ENCODE data around the gene BHLHE40. TPM values are rescaled to one million over a fixed set of nuclear protein-coding genes. Genes with fewer than 3 reads are reported as not detected.

The BHLHE40 gene
- total and polyA plus RNA-seq, 3 experiments from 2014 or later: 24.8 to 180 (median 174) TPM

DNA sequence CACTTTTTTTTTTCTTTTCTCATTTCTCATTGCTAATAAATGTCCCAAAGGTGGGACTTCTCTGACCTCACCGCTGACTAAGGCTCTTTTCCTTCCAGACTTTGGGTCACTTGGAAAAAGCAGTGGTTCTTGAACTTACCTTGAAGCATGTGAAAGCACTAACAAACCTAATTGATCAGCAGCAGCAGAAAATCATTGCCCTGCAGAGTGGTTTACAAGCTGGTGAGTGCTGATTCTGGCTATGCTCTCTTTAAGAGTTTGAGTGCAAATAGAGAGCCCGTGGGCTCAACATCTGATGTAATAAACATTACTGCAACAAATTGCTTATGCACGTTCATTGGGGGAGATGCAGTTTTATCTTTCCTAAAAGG is 2.0 kb downstream of the BHLHE40 start:
- peak overlapping the region; percentile 50 for H3K4me3 ChIP-seq (ENCODE audit: low read length)
- H3K27me3 ChIP-seq (ENCODE audit: insufficient read depth, low read length, poor library complexity, severe bottlenecking): no peaks in the 10 kb centered on the region
- H3K9me3 ChIP-seq (ENCODE audit: low read length): no peaks in the 10 kb centered on the region
- peak overlapping the region; percentile 81 for H3K27ac ChIP-seq (ENCODE audit: low read depth, low read length)
- peak overlapping the region; percentile 41 to 99 (median 92) for H3K27ac Mint-ChIP-seq
- peaks cover 67 to 80% (median 79%) of the 10 kb centered on the region in 3 donors for H3K4me1 Mint-ChIP-seq
- peak overlapping the region; percentile 91 to 100 (median 99) for H3K4me3 Mint-ChIP-seq
- H3K27me3 Mint-ChIP-seq: peaks cover 0 to 2% of the 10 kb centered on the region in 2 donors
- CTCF ChIA-PET: interaction anchor here (1.2 to 4.0 kb wide), 18 partner anchors 13 to 273 kb away, joined by 3 to 37 read pairs (median 4); no protein-coding TSS in a partner anchor
- POLR2A ChIA-PET: interaction anchor here (1.0 kb wide), 1 partner anchor 40 kb away, joined by 4 read pairs; no protein-coding TSS in a partner anchor
- peaks cover 12 to 50% (median 19%) of the 10 kb centered on the region in 3 donors for H3K36me3 Mint-ChIP-seq
- H3K4me1 ChIP-seq (ENCODE audit: insufficient read depth, low read length): peaks cover 62% of the 10 kb centered on the region
- peaks cover 11% of the 10 kb centered on the region for H3K36me3 ChIP-seq (ENCODE audit: insufficient read depth, low read length)
- no peaks in the 10 kb centered on the region for H3K9me3 Mint-ChIP-seq
- DNase-seq: no peak

DNA sequence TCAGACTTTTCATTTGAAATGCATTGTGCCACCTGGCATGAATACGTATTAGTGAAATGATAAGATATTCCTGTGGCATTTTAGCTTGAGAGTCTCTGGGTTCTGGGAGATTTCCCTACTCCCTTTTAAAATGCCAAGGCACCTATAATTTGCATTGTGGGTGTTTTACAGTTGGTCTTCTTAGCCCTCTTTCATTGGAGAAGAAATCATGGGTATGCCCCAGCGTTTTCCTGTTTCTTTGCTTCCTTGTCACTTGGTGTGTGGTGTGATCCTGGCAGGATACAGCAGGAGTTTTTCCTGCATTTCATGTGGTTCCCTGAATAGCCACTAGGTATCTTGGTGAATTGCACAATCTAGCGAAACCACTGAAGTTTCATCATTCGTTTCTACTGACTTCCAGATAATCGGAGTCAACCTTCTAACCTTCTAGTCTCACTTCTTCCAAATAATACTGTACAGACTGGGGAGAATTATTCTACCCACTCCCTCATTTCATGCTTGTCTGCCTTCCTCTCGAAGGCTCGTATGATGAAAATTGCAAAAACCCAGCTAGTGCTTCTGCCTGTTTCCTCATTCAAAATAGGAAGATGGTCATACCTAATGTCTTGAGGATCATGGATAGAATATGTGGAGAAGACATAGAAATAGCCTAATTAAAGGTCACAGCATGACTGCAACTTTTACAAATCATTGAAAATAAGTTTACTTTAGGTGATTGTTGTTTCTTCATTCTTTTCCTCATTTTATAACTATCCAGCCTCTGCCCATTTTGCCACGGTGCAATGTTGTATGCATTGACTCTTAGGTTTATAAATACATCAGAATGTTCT is 2.6 kb downstream of the BHLHE40 start:
- H3K36me3 ChIP-seq (ENCODE audit: insufficient read depth, low read length): peaks cover 11% of the 10 kb centered on the region
- DNase-seq: no peak
- Mint-ChIP-seq H3K27ac (peak overlapping the region; percentile 41 to 100 (median 92)), H3K27me3 (peaks cover 0 to 2% of the 10 kb centered on the region in 2 donors), H3K4me1 (peaks cover 67 to 80% (median 79%) of the 10 kb centered on the region in 3 donors), H3K9me3 (no peaks in the 10 kb centered on the region), H3K4me3 (peak overlapping the region; percentile 91 to 100 (median 99)), H3K36me3 (peaks cover 12 to 50% (median 19%) of the 10 kb centered on the region in 3 donors)
- H3K4me1 ChIP-seq (ENCODE audit: insufficient read depth, low read length): peaks cover 60% of the 10 kb centered on the region
- H3K4me3 ChIP-seq (ENCODE audit: low read length): peak overlapping the region; percentile 50
- peak overlapping the region; percentile 81 for H3K27ac ChIP-seq (ENCODE audit: low read depth, low read length)
- ChIA-PET CTCF (interaction anchor here (1.1 to 2.6 kb wide), 6 partner anchors 11 to 270 kb away, joined by 3 to 25 read pairs (median 4); no protein-coding TSS in a partner anchor), POLR2A (interaction anchor here (1.0 kb wide), 1 partner anchor 39 kb away, joined by 4 read pairs; no protein-coding TSS in a partner anchor)
- no peaks in the 10 kb centered on the region for H3K9me3 ChIP-seq (ENCODE audit: low read length)
- H3K27me3 ChIP-seq (ENCODE audit: insufficient read depth, low read length, poor library complexity, severe bottlenecking): no peaks in the 10 kb centered on the region

DNA sequence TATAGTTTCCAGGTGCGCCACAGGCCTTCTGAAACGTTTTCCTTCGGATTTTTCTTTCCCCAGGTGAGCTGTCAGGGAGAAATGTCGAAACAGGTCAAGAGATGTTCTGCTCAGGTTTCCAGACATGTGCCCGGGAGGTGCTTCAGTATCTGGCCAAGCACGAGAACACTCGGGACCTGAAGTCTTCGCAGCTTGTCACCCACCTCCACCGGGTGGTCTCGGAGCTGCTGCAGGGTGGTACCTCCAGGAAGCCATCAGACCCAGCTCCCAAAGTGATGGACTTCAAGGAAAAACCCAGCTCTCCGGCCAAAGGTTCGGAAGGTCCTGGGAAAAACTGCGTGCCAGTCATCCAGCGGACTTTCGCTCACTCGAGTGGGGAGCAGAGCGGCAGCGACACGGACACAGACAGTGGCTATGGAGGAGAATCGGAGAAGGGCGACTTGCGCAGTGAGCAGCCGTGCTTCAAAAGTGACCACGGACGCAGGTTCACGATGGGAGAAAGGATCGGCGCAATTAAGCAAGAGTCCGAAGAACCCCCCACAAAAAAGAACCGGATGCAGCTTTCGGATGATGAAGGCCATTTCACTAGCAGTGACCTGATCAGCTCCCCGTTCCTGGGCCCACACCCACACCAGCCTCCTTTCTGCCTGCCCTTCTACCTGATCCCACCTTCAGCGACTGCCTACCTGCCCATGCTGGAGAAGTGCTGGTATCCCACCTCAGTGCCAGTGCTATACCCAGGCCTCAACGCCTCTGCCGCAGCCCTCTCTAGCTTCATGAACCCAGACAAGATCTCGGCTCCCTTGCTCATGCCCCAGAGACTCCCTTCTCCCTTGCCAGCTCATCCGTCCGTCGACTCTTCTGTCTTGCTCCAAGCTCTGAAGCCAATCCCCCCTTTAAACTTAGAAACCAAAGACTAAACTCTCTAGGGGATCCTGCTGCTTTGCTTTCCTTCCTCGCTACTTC is 3.8 kb downstream of the BHLHE40 start:
- peaks cover 12 to 42% (median 19%) of the 10 kb centered on the region in 3 donors for H3K36me3 Mint-ChIP-seq
- Histone ChIP-seq H3K36me3 (ENCODE audit: insufficient read depth, low read length) (peaks cover 11% of the 10 kb centered on the region), H3K4me1 (ENCODE audit: insufficient read depth, low read length) (peaks cover 60% of the 10 kb centered on the region), H3K27me3 (ENCODE audit: insufficient read depth, low read length, poor library complexity, severe bottlenecking) (no peaks in the 10 kb centered on the region), H3K27ac (ENCODE audit: low read depth, low read length) (peak overlapping the region; percentile 81), H3K9me3 (ENCODE audit: low read length) (no peaks in the 10 kb centered on the region), H3K4me3 (ENCODE audit: low read length) (peak overlapping the region; percentile 47)
- H3K27ac Mint-ChIP-seq: peak overlapping the region; percentile 88 to 100 (median 98)
- ChIA-PET POLR2A (interaction anchor here (0.6 to 0.7 kb wide), 2 partner anchors 21 to 490 kb away, joined by 4 to 6 read pairs; partner anchors contain the start of gene ITPR1), CTCF (interaction anchor here (0.8 to 4.2 kb wide), 19 partner anchors 9 to 271 kb away, joined by 3 to 24 read pairs (median 4); no protein-coding TSS in a partner anchor)
- H3K9me3 Mint-ChIP-seq: no peaks in the 10 kb centered on the region
- DNase-seq: no peak
- peaks cover 0 to 2% of the 10 kb centered on the region in 2 donors for H3K27me3 Mint-ChIP-seq
- H3K4me1 Mint-ChIP-seq: peaks cover 64 to 81% (median 78%) of the 10 kb centered on the region in 3 donors
- H3K4me3 Mint-ChIP-seq: peak overlapping the region; percentile 71 to 100 (median 89)

- H3K27ac Mint-ChIP-seq: peak overlapping the region; percentile 88 to 100 (median 98)
- no peaks in the 10 kb centered on the region for H3K9me3 Mint-ChIP-seq
- H3K4me3 Mint-ChIP-seq: peak overlapping the region; percentile 71 to 100 (median 84)
- peaks cover 12 to 42% (median 19%) of the 10 kb centered on the region in 3 donors for H3K36me3 Mint-ChIP-seq
- Histone ChIP-seq H3K9me3 (ENCODE audit: low read length) (no peaks in the 10 kb centered on the region), H3K4me3 (ENCODE audit: low read length) (peak overlapping the region; percentile 47), H3K27me3 (ENCODE audit: insufficient read depth, low read length, poor library complexity, severe bottlenecking) (no peaks in the 10 kb centered on the region), H3K36me3 (ENCODE audit: insufficient read depth, low read length) (peaks cover 11% of the 10 kb centered on the region), H3K27ac (ENCODE audit: low read depth, low read length) (peak overlapping the region; percentile 81), H3K4me1 (ENCODE audit: insufficient read depth, low read length) (peaks cover 60% of the 10 kb centered on the region)
- peaks cover 66 to 81% (median 79%) of the 10 kb centered on the region in 3 donors for H3K4me1 Mint-ChIP-seq
- DNase-seq: peak; percentile 32 to 90 (median 74)
- ChIA-PET POLR2A (interaction anchor here (0.6 kb wide), 2 partner anchors 22 to 467 kb away, joined by 3 to 6 read pairs; no protein-coding TSS in a partner anchor), CTCF (interaction anchor here (0.7 to 4.2 kb wide), 20 partner anchors 9 to 272 kb away, joined by 3 to 24 read pairs (median 4); no protein-coding TSS in a partner anchor)
- peaks cover 0 to 2% of the 10 kb centered on the region in 2 donors for H3K27me3 Mint-ChIP-seq
Measured at GRCh38 chr3:4983739-4984510, 4.7 kb downstream of the BHLHE40 start.

DNA sequence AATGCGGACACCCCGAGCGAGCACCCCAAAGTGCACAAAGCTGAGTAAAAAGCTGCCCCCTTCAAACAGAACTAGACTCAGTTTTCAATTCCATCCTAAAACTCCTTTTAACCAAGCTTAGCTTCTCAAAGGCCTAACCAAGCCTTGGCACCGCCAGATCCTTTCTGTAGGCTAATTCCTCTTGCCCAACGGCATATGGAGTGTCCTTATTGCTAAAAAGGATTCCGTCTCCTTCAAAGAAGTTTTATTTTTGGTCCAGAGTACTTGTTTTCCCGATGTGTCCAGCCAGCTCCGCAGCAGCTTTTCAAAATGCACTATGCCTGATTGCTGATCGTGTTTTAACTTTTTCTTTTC is 5.3 kb downstream of the BHLHE40 start:
- H3K27me3 Mint-ChIP-seq: peaks cover 0 to 2% of the 10 kb centered on the region in 2 donors
- peak overlapping the region; percentile 88 to 100 (median 98) for H3K27ac Mint-ChIP-seq
- CTCF ChIA-PET: interaction anchor here (0.7 to 4.2 kb wide), 18 partner anchors 8 to 273 kb away, joined by 3 to 24 read pairs (median 4); no protein-coding TSS in a partner anchor
- peaks cover 60% of the 10 kb centered on the region for H3K4me1 ChIP-seq (ENCODE audit: insufficient read depth, low read length)
- POLR2A ChIA-PET: interaction anchor here (0.6 kb wide), 1 partner anchor 467 kb away, joined by 3 read pairs; no protein-coding TSS in a partner anchor
- peak overlapping the region; percentile 71 to 100 (median 84) for H3K4me3 Mint-ChIP-seq
- peaks cover 11% of the 10 kb centered on the region for H3K36me3 ChIP-seq (ENCODE audit: insufficient read depth, low read length)
- peak overlapping the region; percentile 47 for H3K4me3 ChIP-seq (ENCODE audit: low read length)
- H3K27me3 ChIP-seq (ENCODE audit: insufficient read depth, low read length, poor library complexity, severe bottlenecking): no peaks in the 10 kb centered on the region
- H3K36me3 Mint-ChIP-seq: peaks cover 12 to 39% (median 19%) of the 10 kb centered on the region in 3 donors
- DNase-seq: no peak
- H3K9me3 ChIP-seq (ENCODE audit: low read length): no peaks in the 10 kb centered on the region
- peak overlapping the region; percentile 81 for H3K27ac ChIP-seq (ENCODE audit: low read depth, low read length)
- peaks cover 66 to 86% (median 79%) of the 10 kb centered on the region in 3 donors for H3K4me1 Mint-ChIP-seq
- H3K9me3 Mint-ChIP-seq: no peaks in the 10 kb centered on the region

DNA sequence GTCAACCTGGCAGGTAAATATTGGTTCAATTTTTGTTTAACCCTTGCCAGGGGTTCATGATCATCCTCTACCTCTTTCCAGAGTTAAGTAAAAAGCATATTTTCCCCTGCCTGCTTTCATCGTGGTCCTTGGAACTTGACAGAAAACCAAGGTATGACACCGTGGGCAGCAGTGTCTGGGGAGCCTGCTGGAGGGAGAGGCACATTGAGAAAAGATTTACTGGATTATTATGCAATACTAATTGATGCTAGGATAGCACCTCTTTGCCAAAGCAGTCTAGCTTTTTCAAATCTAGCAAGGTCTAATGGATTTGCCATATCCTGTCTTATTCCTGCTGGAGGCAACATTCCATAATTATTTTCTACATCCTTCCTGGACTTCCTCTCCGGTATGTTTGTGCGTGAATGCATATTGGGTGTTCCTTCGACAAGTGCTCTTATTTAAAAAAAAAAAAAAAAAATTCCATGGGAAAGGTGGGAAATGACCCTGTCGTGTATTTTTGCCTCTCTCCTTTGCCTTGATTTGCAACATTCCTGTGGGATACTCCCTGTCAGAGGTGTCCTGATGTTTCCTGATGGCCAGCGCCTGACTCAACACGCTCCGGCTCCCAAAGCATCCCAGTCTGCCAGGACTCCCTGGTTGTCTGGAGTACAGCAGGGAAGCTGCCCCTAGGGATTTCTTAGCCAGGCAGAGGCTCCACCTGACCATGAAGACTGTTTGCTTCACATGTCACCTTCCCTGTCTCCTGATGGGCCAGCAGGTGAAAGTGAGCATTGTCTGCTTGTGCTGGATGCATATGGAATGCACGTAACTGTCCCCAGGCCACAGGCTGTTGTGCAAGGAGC is 6.3 kb downstream of the BHLHE40 start:
- peaks cover 58% of the 10 kb centered on the region for H3K4me1 ChIP-seq (ENCODE audit: insufficient read depth, low read length)
- Mint-ChIP-seq H3K4me3 (peak overlapping the region; percentile 84 to 92 (median 85)), H3K9me3 (no peaks in the 10 kb centered on the region), H3K4me1 (peaks cover 61 to 87% (median 78%) of the 10 kb centered on the region in 3 donors), H3K27ac (peak overlapping the region; percentile 84 to 99 (median 96)), H3K36me3 (peaks cover 12 to 30% (median 14%) of the 10 kb centered on the region in 3 donors), H3K27me3 (peaks cover 0 to 4% of the 10 kb centered on the region in 2 donors)
- CTCF ChIA-PET: interaction anchor here (0.8 to 4.2 kb wide), 12 partner anchors 9 to 274 kb away, joined by 3 to 24 read pairs (median 4); no protein-coding TSS in a partner anchor
- peak overlapping the region; percentile 81 for H3K27ac ChIP-seq (ENCODE audit: low read depth, low read length)
- H3K36me3 ChIP-seq (ENCODE audit: insufficient read depth, low read length): peaks cover 11% of the 10 kb centered on the region
- DNase-seq: no peak
- H3K27me3 ChIP-seq (ENCODE audit: insufficient read depth, low read length, poor library complexity, severe bottlenecking): no peaks in the 10 kb centered on the region
- H3K9me3 ChIP-seq (ENCODE audit: low read length): no peaks in the 10 kb centered on the region
- POLR2A ChIA-PET: interaction anchor here (1.1 kb wide), 1 partner anchor 8 kb away, joined by 4 read pairs; no protein-coding TSS in a partner anchor
- peak overlapping the region; percentile 57 for H3K4me3 ChIP-seq (ENCODE audit: low read length)

All from CD8-positive, alpha-beta memory T cell (primary cell).